Bronchial epithelial cell (primary cell): ENCODE measurements around the gene PTPRE. TPM values are rescaled to one million over a fixed set of nuclear protein-coding genes. Genes with fewer than 3 reads are reported as not detected.

Source experiments
- DNase-seq: peaks from one replicate; pipeline ENCODE4 v3.0.0-alpha.2; 2010; ENCODE audit warnings: low read depth
- FAIRE-seq: peaks from 2 replicates; lab custom pipeline; 2011; peaks lifted over from hg19 to GRCh38; lab: Jason Lieb, UNC
- H3K27me3 ChIP-seq: 2 replicates; pipeline ENCODE4 v1.5.1; 2011; ENCODE audit warnings: low read length; ENCODE audit not compliant: control insufficient read depth, insufficient read depth
- H3K36me3 ChIP-seq: 2 replicates; pipeline ENCODE4 v1.5.1; 2011; ENCODE audit warnings: low read length; ENCODE audit not compliant: control insufficient read depth, insufficient read depth
- H3K4me3 ChIP-seq: 2 replicates; pipeline ENCODE4 v1.5.1; 2011; ENCODE audit warnings: mild to moderate bottlenecking, low read depth, low read length, control low read depth
- total RNA-seq: library from RNA; depleted of rRNA; stranded (reverse); fragments of >200 nt; gene quantifications from 2 replicates; pipeline ENCODE4 v1.2.1, GENCODE V29; 2014
- TF ChIP-seq, protein P1 (sequence below): IDR thresholded peaks from 2 replicates; pipeline ENCODE4 v1.5.1; 2011; ENCODE audit warnings: mild to moderate bottlenecking, moderate library complexity, low read length, control low read depth, inconsistent platforms; ENCODE audit not compliant: insufficient read depth, severe bottlenecking

Gene PTPRE
- total RNA-seq, 1 donor from 2014 or later = 7.9 TPM

DNA sequence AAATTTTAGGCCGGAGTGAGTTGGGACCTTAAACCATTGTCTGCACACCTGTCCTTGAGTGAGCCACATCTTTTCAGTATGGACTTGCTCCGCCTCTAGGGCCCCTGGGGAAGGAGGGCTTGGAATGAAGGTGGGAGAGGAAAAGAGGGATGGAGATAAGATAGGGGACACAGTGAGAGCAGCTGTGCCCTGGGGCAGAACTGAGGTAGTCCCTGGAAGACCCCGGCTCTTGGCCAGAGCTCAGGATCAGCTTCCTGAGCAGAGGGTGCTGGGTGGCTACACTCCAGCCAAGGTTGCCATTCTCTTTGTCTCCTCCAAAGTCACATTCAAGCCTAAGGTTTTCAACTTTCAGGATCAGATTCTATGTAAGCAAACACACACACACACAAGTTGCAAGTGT lies 137.3 kb downstream of the PTPRE start:
- H3K36me3 ChIP-seq = peaks cover under 1% of the 10 kb centered on the region
- TF ChIP-seq, protein P1, sequence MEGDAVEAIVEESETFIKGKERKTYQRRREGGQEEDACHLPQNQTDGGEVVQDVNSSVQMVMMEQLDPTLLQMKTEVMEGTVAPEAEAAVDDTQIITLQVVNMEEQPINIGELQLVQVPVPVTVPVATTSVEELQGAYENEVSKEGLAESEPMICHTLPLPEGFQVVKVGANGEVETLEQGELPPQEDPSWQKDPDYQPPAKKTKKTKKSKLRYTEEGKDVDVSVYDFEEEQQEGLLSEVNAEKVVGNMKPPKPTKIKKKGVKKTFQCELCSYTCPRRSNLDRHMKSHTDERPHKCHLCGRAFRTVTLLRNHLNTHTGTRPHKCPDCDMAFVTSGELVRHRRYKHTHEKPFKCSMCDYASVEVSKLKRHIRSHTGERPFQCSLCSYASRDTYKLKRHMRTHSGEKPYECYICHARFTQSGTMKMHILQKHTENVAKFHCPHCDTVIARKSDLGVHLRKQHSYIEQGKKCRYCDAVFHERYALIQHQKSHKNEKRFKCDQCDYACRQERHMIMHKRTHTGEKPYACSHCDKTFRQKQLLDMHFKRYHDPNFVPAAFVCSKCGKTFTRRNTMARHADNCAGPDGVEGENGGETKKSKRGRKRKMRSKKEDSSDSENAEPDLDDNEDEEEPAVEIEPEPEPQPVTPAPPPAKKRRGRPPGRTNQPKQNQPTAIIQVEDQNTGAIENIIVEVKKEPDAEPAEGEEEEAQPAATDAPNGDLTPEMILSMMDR = no peak
- DNase-seq = no peak
- no peaks in the 10 kb centered on the region for H3K27me3 ChIP-seq
- no peak for FAIRE-seq
- no peak overlapping the region for H3K4me3 ChIP-seq

DNA sequence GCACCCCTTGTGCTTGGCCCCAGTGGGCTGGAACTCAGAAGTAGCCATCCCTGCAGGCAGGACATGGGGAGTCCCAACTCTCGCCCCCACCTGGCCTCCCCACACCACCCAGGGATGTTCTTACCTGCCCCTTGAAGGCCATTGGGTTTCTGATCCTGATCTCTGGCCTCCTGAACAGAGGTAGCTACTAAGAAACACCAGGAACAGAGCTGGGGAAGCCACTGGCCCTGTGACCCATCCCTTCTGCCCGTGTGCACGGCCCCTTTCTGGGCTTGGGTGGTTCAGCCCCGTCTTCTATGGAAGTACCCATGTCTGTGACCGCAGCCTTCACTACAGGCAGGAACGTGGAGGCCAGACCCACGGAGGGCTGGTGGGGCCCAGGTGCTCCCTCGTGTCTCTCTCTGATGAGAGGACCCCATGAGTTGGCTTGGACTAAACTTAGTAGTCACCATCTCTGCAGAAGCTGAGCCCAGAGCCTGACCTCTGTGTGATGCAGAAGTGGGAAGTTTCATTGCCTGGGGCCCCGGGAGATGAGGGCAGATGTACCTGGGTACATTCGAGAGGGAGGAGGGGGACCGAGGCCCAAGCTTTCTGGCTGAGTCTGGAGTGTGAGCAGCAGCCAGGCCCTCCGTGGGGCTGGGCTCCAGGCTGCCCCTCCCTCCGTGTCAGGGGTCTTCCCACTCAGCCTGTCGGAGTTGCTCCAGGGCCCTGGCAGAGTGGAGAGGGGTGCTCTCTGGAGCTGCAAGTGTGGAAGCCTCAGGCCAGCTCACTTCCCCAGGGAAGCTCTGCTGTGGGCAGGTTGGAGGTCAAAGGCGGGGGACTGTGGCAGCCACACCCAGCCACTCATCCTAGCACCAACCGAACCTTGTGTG lies 138.3 kb downstream of the PTPRE start:
- no peaks in the 10 kb centered on the region for H3K27me3 ChIP-seq
- H3K4me3 ChIP-seq = no peak overlapping the region
- H3K36me3 ChIP-seq = peaks cover 8% of the 10 kb centered on the region
- TF ChIP-seq, protein P1 = no peak
- DNase-seq = no peak
- FAIRE-seq = no peak

DNA sequence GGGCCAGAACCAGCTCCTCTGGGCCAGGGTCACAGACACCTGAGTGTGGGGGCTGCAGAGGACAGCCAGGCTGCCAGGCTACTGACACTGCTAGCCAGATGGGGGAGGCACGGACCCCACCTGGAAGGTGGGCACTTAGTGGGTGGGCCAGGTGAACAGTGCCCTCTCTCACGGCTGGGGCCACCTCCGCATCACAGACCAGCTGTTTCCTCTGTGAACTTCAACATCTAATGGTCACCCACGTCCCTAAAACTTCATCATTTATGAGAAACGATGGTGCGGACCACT lies 138.9 kb downstream of the PTPRE start:
- DNase-seq = no peak
- TF ChIP-seq, protein P1 = no peak
- no peak overlapping the region for H3K4me3 ChIP-seq
- H3K36me3 ChIP-seq = peaks cover 8% of the 10 kb centered on the region
- no peaks in the 10 kb centered on the region for H3K27me3 ChIP-seq
- no peak for FAIRE-seq

DNA sequence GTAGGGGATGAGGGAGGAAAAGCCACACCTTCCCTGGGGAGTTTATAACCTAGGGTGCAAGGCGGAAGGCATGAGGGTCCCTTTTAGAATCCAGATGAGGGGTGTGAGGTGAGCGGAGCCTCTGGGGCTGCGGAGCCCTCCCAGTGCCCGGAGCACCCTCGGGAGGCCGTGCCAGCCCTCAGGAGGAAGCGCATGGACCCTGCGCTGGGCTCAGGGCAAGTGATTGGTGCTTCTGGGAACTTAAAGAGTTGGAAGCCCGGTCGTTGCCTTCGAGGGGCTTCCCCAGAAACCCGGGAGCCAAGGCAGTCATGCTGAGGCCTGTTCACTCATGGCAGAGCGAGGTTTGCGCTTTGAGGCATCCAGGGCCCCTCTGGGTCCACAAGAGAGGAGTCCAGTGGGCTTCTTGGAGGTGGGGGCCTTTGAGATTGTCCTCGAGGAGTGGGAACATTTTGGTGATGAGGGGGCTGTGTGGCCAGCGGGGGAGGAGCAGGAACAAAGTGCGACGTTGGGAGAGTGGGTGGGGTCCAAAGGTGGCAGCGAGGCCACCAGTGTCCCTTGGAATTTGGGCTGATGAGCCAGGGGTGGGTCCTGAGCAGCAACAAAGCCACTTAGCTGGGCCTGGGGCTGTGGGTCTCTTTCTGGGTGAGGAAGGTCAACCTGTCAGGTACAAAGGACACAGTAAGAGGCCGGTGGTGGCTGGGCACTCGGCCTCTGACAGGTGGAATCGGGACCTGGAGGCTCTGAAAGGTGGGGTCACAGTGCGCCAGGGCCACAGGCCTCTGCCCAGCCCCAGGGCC lies 139.5 kb downstream of the PTPRE start:
- H3K36me3 ChIP-seq = peaks cover 8% of the 10 kb centered on the region
- TF ChIP-seq, protein P1 = no peak
- no peak for DNase-seq
- H3K4me3 ChIP-seq = no peak overlapping the region
- H3K27me3 ChIP-seq = no peaks in the 10 kb centered on the region
- FAIRE-seq = no peak

DNA sequence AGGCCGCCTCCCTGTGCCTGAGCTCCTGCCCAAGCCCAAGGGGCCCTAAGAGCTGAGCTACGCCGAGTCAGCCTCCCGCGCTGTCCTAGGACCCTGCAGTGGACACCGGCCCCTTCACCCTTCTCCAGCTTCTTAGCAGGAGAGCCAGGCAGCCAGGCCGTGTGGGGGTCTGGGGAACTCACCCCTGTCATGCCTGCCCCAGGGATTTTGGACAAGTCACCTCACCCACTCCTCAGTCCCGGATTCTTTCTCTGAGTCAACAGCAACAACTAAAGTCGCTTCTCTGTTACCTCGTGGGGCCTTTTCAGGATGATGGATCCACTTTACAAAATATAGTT lies 140.0 kb downstream of the PTPRE start:
- Histone ChIP-seq H3K27me3 (no peaks in the 10 kb centered on the region), H3K4me3 (no peak overlapping the region), H3K36me3 (peaks cover 10% of the 10 kb centered on the region)
- FAIRE-seq (no peak), DNase-seq (no peak)
- TF ChIP-seq, protein P1 = no peak
